ENCODE measurements around the gene PTPN14. TPM values are rescaled to one million over a fixed set of nuclear protein-coding genes. Genes with fewer than 3 reads are reported as not detected.

Gene PTPN14
- polyA plus RNA-seq, 4 donors = 34.1 to 39.7 (median 37.5) TPM

Other genes starting within 250 kb of the PTPN14 start
- 10 to 100 TPM; 76.1 to 92.5 (median 87.3) TPM for gene CENPF, start 51.6 kb upstream of the PTPN14 start, polyA plus RNA-seq (ENCODE audit: insufficient read length in 4 of 4)